ENCODE measurements around the gene ARHGAP26.

DNA sequence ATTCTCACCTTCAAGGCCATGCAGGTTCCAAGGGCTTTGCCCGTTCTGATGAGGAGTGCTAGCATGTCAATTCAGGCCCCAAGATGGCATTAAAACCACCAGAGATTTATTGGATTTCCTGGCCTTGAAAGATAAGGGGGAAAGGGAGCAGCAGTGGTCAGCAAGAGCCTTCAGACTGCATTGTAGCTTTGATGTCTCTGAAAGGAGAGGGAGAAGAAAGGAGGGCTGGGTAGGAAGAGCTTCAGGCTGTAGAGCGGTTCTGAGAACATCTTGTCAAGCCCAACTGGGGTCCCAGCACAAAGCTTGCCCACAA, 42.5 kb upstream of the ARHGAP26 start:
- TF ChIP-seq CTCF (conservative IDR thresholded peaks at IDR 0.05 in 1 of 2, IDR thresholded peaks at IDR 0.05 in 1 of 2; ENCODE audit: low read depth in 1 of 2, low read length in 2 of 2) = no peak
- TF ChIP-seq EZH2 (IDR thresholded peaks at IDR 0.05; ENCODE audit: low read length, missing control alignments) = no peak
